Measurements from ENCODE around the gene TXNRD2.

DNA sequence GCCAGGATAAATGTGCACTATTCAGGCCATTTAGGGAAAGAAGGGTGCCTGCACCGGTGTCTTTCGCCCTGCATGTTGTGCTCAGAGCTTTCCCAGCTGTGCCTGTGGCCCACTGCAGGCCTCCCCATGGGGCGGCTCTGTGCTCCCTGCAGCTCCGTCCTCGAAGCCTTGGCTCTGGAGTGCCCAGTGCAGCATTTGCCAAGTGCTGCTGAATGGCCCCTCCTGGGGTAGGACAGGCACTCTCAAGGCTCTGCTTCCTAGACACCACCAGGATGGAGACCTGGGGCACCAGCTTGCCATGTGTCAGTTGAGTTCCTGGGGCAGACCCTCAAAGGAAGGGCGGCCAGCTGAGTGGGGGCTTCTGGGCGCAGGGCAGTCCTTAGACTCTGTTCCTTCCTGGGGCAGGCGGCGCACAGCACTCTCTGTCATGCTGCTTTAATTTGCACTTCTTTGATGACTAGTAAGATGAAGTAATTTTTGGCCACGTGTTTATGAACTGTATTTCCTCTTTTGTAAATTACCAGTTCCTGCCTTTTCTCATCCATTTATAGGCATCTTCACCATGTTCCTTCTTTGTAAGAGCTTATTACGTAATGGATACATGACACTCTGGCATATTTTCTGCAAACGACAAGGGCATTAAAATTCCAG lies 54.9 kb downstream of the TXNRD2 start:
- TF ChIP-seq CTCF (conservative IDR thresholded peaks at IDR 0.05; ENCODE audit: low read length) (no peak), EZH2phosphoT487 (IDR thresholded peaks at IDR 0.05; ENCODE audit: borderline replicate concordance, low read depth, low read length) (no peak)

All from OCI-LY7 (cell line).